Activated naive CD4-positive, alpha-beta T cell treated with anti-CD3 and anti-CD28 coated beads for 36 hours (primary cell): ENCODE data around the gene ZNF208. TPM values are rescaled to one million over a fixed set of nuclear protein-coding genes. Genes with fewer than 3 reads are reported as not detected.
"Not testable (repeated sequence)": the region's sequence is repeated elsewhere in the genome, so short reads cannot be mapped to it uniquely, and the experiment has no call there.

Experiments
- CTCF ChIA-PET: fragments of 350-600 bp; sonication (Branson Sonifier 250); formaldehyde crosslinking; loops from one replicate; lab custom pipeline; 2021; ENCODE audit warnings: antibody characterized with exemption; lab: Charles Lee
- DNase-seq: peaks from one replicate; pipeline ENCODE4 v3.0.0-alpha.2; 2020
- H3K27ac Mint-ChIP-seq: one replicate; pipeline ENCODE4 v1.8.0; 2021; ENCODE audit warnings: mild to moderate bottlenecking, mixed read lengths
- H3K27me3 Mint-ChIP-seq: one replicate; pipeline ENCODE4 v1.8.0; 2021; ENCODE audit warnings: low read depth, mixed read lengths
- H3K36me3 Mint-ChIP-seq: one replicate; pipeline ENCODE4 v1.8.0; 2021; ENCODE audit warnings: low read depth, mixed read lengths
- H3K4me1 Mint-ChIP-seq: one replicate; pipeline ENCODE4 v1.8.0; 2021; ENCODE audit warnings: low read depth, mixed read lengths
- H3K4me3 Mint-ChIP-seq: one replicate; pipeline ENCODE4 v1.8.0; 2021; ENCODE audit warnings: mild to moderate bottlenecking, moderate library complexity, mixed read lengths
- H3K9me3 Mint-ChIP-seq: one replicate; pipeline ENCODE4 v1.8.0; 2021; ENCODE audit warnings: mixed read lengths
- intact Hi-C: fragments of 100-400 bp; cut with micrococcal nuclease; formaldehyde crosslinking; loops from one replicate; pipeline ENCODE4 v1.15.1; 2023
- total RNA-seq, 2 experiments: library from RNA; stranded (reverse); gene quantifications; one replicate each; pipeline ENCODE4 v1.2.3, GENCODE V29; 2021

Gene ZNF208
- 1 to 10 TPM in 1 of 2 experiments, under 1 TPM in 1; 0.96 to 1.7 TPM for total RNA-seq

- H3K27me3 Mint-ChIP-seq: peaks cover 11% of the 10 kb centered on the region
- CTCF ChIA-PET, H3K27ac Mint-ChIP-seq, H3K4me1 Mint-ChIP-seq: not testable (repeated sequence)
- peak; percentile 34 for DNase-seq
- H3K9me3 Mint-ChIP-seq: peaks cover 21% of the 10 kb centered on the region
- intact Hi-C loops: loop anchor here (1.0 kb wide), 1 partner anchor 42 kb away; the partner anchor contains the start of gene ZNF257
- peak within 1 kb of the TSS; percentile 61 for H3K4me3 Mint-ChIP-seq
- H3K36me3 Mint-ChIP-seq: peaks cover 11% of the 10 kb centered on the region
These were observed at the start of gene ZNF208 for GRCh38 chr19:22010437-22011143. Gene ZNF208, minus strand, starts transcription at chr19:22010943. Its CDS starts 149 bp downstream, at chr19:22010794.

GRCh38 chr19:22052644-22053013, 41.9 kb upstream of the ZNF208 start:
- intact Hi-C loops: loop anchor here (1.0 to 5.0 kb wide), 5 partner anchors 41 to 1710 kb away; partner anchors contain the start of genes ZNF429 and ZNF724
- peaks cover 5% of the 10 kb centered on the region for H3K9me3 Mint-ChIP-seq
- no peaks in the 10 kb centered on the region for H3K4me1 Mint-ChIP-seq
- H3K36me3 Mint-ChIP-seq: peaks cover 25% of the 10 kb centered on the region
- peak overlapping the region; percentile 85 for H3K27ac Mint-ChIP-seq
- CTCF ChIA-PET: no interaction called here
- DNase-seq: peak; percentile 26
- peak overlapping the region; percentile 94 for H3K4me3 Mint-ChIP-seq
- no peaks in the 10 kb centered on the region for H3K27me3 Mint-ChIP-seq

GRCh38 chr19:22041151-22041550, 30.4 kb upstream of the ZNF208 start:
- H3K36me3 Mint-ChIP-seq, DNase-seq, H3K4me1 Mint-ChIP-seq, H3K4me3 Mint-ChIP-seq, intact Hi-C loops, H3K27ac Mint-ChIP-seq, H3K9me3 Mint-ChIP-seq, H3K27me3 Mint-ChIP-seq: not testable (repeated sequence)
- CTCF ChIA-PET: interaction anchor here (0.6 kb wide), 1 partner anchor 1502 kb away, joined by 3 read pairs; no protein-coding TSS in a partner anchor

GRCh38 chr19:22030680-22031079, 19.9 kb upstream of the ZNF208 start:
- intact Hi-C loops: no loop called here
- CTCF ChIA-PET: no interaction called here
- Mint-ChIP-seq H3K27ac (no peak overlapping the region), H3K9me3 (no peaks in the 10 kb centered on the region), H3K4me1 (no peaks in the 10 kb centered on the region), H3K36me3 (no peaks in the 10 kb centered on the region), H3K27me3 (no peaks in the 10 kb centered on the region), H3K4me3 (no peak overlapping the region)
- no peak for DNase-seq

- CTCF ChIA-PET: no interaction called here
- DNase-seq: no peak
- no peaks in the 10 kb centered on the region for H3K9me3 Mint-ChIP-seq
- H3K27me3 Mint-ChIP-seq: no peaks in the 10 kb centered on the region
- no peaks in the 10 kb centered on the region for H3K4me1 Mint-ChIP-seq
- no peaks in the 10 kb centered on the region for H3K36me3 Mint-ChIP-seq
- H3K27ac Mint-ChIP-seq: no peak overlapping the region
- no peak overlapping the region for H3K4me3 Mint-ChIP-seq
- intact Hi-C loops: no loop called here
These were observed 15.9 kb upstream of the ZNF208 start for GRCh38 chr19:22026687-22027086.

GRCh38 chr19:22025539-22025938, 14.8 kb upstream of the ZNF208 start:
- H3K4me3 Mint-ChIP-seq, H3K9me3 Mint-ChIP-seq, H3K4me1 Mint-ChIP-seq, H3K27ac Mint-ChIP-seq, DNase-seq, H3K27me3 Mint-ChIP-seq, CTCF ChIA-PET, intact Hi-C loops, H3K36me3 Mint-ChIP-seq: not testable (repeated sequence)

- Mint-ChIP-seq H3K4me3 (no peak overlapping the region), H3K36me3 (peaks cover 24% of the 10 kb centered on the region), H3K27me3 (no peaks in the 10 kb centered on the region), H3K27ac (no peak overlapping the region), H3K9me3 (peaks cover 60% of the 10 kb centered on the region), H3K4me1 (no peaks in the 10 kb centered on the region)
- CTCF ChIA-PET: interaction anchor here (0.7 kb wide), 1 partner anchor 84 kb away, joined by 3 read pairs; no protein-coding TSS in a partner anchor
- DNase-seq: no peak
- intact Hi-C loops: no loop called here
These were observed 40.3 kb downstream of the ZNF208 start for GRCh38 chr19:21970466-21970865.

- DNase-seq: peak; percentile 11
- Mint-ChIP-seq H3K4me3 (no peak overlapping the region), H3K27me3 (no peaks in the 10 kb centered on the region), H3K36me3 (peaks cover 3% of the 10 kb centered on the region), H3K27ac (no peak overlapping the region), H3K4me1 (no peaks in the 10 kb centered on the region), H3K9me3 (peaks cover 38% of the 10 kb centered on the region)
- CTCF ChIA-PET: interaction anchor here (0.6 kb wide), 1 partner anchor 338 kb away, joined by 3 read pairs; no protein-coding TSS in a partner anchor
- intact Hi-C loops: no loop called here
These were observed 63.0 kb downstream of the ZNF208 start for GRCh38 chr19:21947775-21948174.

GRCh38 chr19:21940684-21941083, 70.1 kb downstream of the ZNF208 start:
- H3K9me3 Mint-ChIP-seq: peaks cover 8% of the 10 kb centered on the region
- H3K27me3 Mint-ChIP-seq: no peaks in the 10 kb centered on the region
- CTCF ChIA-PET: no interaction called here
- no peaks in the 10 kb centered on the region for H3K36me3 Mint-ChIP-seq
- H3K4me1 Mint-ChIP-seq: no peaks in the 10 kb centered on the region
- H3K27ac Mint-ChIP-seq: no peak overlapping the region
- intact Hi-C loops: no loop called here
- no peak for DNase-seq
- no peak overlapping the region for H3K4me3 Mint-ChIP-seq

- Mint-ChIP-seq H3K36me3 (no peaks in the 10 kb centered on the region), H3K4me1 (no peaks in the 10 kb centered on the region), H3K27ac (no peak overlapping the region), H3K27me3 (no peaks in the 10 kb centered on the region), H3K9me3 (peaks cover 4% of the 10 kb centered on the region), H3K4me3 (no peak overlapping the region)
- no peak for DNase-seq
- CTCF ChIA-PET: no interaction called here
- intact Hi-C loops: no loop called here
These were observed 76.2 kb downstream of the ZNF208 start for GRCh38 chr19:21934593-21934992.

GRCh38 chr19:21934131-21934530, 76.6 kb downstream of the ZNF208 start:
- H3K27ac Mint-ChIP-seq: no peak overlapping the region
- no peaks in the 10 kb centered on the region for H3K36me3 Mint-ChIP-seq
- DNase-seq: no peak
- intact Hi-C loops: no loop called here
- H3K4me1 Mint-ChIP-seq: no peaks in the 10 kb centered on the region
- no peak overlapping the region for H3K4me3 Mint-ChIP-seq
- no peaks in the 10 kb centered on the region for H3K27me3 Mint-ChIP-seq
- CTCF ChIA-PET: no interaction called here
- H3K9me3 Mint-ChIP-seq: peaks cover 4% of the 10 kb centered on the region

GRCh38 chr19:21922276-21922675, 88.5 kb downstream of the ZNF208 start:
- Mint-ChIP-seq H3K4me3 (no peak overlapping the region), H3K9me3 (peaks cover 25% of the 10 kb centered on the region), H3K36me3 (no peaks in the 10 kb centered on the region), H3K27me3 (peaks cover 2% of the 10 kb centered on the region), H3K27ac (no peak overlapping the region), H3K4me1 (no peaks in the 10 kb centered on the region)
- intact Hi-C loops: no loop called here
- no peak for DNase-seq
- CTCF ChIA-PET: no interaction called here

- Mint-ChIP-seq H3K36me3 (no peaks in the 10 kb centered on the region), H3K9me3 (peaks cover 25% of the 10 kb centered on the region), H3K4me3 (no peak overlapping the region), H3K27me3 (peaks cover 2% of the 10 kb centered on the region), H3K27ac (no peak overlapping the region), H3K4me1 (no peaks in the 10 kb centered on the region)
- DNase-seq: no peak
- intact Hi-C loops: no loop called here
- CTCF ChIA-PET: no interaction called here
These were observed 89.0 kb downstream of the ZNF208 start for GRCh38 chr19:21921691-21922180.
